Suppressor macrophage treated with lipopolysaccharide for 4 hours (primary cell): ENCODE results near the gene CT83.

Source experiments
- DNase-seq: peaks from one replicate; pipeline ENCODE4 v3.0.0-alpha.2; 2020

CT83 gene

GRCh38 chrX:116462822-116463221 is at the start of gene CT83:
CT83 (minus strand) TSS chrX:116462976; CDS start chrX:116462856, 120 bp downstream.
- no peak for DNase-seq

- DNase-seq, result no peak
These were observed 37.0 kb upstream of the CT83 start for GRCh38 chrX:116499780-116500179.

- no peak for DNase-seq
These were observed 30.5 kb upstream of the CT83 start for GRCh38 chrX:116493271-116493670.

GRCh38 chrX:116490104-116490503 is 27.3 kb upstream of the CT83 start:
- no peak for DNase-seq

- DNase-seq, result no peak
These were observed 17.3 kb upstream of the CT83 start for GRCh38 chrX:116480059-116480458.

- DNase-seq, result no peak
These were observed 13.6 kb downstream of the CT83 start for GRCh38 chrX:116449156-116449555.

- no peak for DNase-seq
These were observed 26.4 kb downstream of the CT83 start, which contains the start of gene SLC6A14 for GRCh38 chrX:116436358-116436816. SLC6A14 (plus strand) TSS chrX:116436606; CDS start chrX:116436710, 104 bp downstream.

GRCh38 chrX:116435597-116435996 is 27.2 kb downstream of the CT83 start:
- no peak for DNase-seq

GRCh38 chrX:116427978-116428377 is 34.8 kb downstream of the CT83 start:
- no peak for DNase-seq

- DNase-seq, result no peak
These were observed 44.8 kb downstream of the CT83 start for GRCh38 chrX:116417968-116418367.

- DNase-seq, result no peak
These were observed 45.6 kb downstream of the CT83 start for GRCh38 chrX:116417214-116417613.

- no peak for DNase-seq
These were observed 49.5 kb downstream of the CT83 start for GRCh38 chrX:116413273-116413672.
